Stimulated activated CD8-positive, alpha-beta memory T cell treated with anti-CD3 and anti-CD28 coated beads, Interleukin-15, amount 100 ng/mL, for 48 hours (primary cell): ENCODE results near the gene ZMYM2.
A peak's percentile ranks its signal among the peaks of the same experiment; 100 is the strongest.

Experiments used
- DNase-seq, 2 donors: peaks; one replicate each; pipeline ENCODE4 v3.0.0-alpha.2; 2020; ENCODE audit warnings: low read depth in 2 of 2

Gene ZMYM2

DNA sequence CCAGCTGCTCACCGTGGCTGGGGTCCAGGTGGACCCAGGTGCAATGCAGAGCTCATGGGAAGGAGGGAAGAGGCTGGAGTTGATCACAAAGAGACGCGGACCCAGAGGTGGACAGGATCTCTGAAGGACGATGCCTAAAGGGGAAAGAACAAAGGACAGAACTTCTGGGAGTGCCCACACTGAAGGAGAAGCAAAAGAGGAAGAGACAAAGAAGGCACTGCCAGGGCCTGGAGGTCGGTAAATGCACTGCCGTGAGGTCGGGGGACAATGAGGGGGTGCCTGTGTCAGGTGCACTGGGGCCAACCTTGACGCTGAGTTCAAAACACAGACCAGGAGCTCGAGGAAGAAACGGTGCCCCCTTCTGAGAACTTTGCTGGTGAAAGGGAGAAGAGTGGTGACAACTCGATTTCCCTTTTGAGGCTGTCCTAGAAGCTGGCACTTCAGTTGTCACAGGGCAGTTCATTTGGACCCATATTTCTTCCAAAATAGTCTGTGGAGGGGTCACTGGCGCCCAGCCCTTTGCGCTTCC is 146.7 kb downstream of the ZMYM2 start:
- DNase-seq = no peak

DNA sequence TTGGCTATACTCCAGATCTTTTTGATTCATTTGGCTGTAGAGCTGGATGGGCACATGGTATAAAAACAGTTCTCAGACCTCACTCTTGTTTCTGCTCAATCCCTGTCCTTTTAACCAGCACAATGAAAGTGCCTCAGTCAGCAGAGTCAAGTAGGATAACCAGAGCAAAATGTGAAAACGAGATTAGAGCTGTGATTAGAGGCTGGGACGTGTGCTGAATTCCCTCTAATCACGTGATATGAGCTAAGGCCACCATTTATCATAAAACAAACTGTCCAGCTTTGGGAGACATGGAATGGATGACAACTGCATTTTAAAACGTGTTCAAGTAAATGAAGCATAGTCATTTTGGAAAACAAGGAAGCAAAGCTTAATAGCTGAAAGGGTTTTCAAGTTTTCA is 148.2 kb downstream of the ZMYM2 start:
- no peak for DNase-seq

DNA sequence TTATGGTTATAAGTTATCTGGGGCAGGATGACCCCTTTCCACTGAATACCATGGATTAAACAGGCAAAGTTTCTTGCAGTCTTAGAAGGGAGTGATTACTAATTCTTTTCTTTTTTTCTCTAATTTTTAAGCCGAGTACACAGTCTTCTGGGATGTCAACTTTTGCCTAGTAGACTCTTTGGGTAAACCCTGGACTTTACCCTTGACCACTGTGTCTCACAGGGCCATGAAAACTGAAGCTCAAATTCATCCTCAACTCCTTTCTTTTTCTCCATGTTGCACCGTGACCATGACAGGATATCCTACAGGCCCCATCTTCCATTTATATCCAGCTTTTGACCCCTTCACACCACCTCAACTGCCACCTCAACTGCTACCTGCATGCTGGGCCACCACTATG is 150.5 kb downstream of the ZMYM2 start:
- no peak for DNase-seq

DNA sequence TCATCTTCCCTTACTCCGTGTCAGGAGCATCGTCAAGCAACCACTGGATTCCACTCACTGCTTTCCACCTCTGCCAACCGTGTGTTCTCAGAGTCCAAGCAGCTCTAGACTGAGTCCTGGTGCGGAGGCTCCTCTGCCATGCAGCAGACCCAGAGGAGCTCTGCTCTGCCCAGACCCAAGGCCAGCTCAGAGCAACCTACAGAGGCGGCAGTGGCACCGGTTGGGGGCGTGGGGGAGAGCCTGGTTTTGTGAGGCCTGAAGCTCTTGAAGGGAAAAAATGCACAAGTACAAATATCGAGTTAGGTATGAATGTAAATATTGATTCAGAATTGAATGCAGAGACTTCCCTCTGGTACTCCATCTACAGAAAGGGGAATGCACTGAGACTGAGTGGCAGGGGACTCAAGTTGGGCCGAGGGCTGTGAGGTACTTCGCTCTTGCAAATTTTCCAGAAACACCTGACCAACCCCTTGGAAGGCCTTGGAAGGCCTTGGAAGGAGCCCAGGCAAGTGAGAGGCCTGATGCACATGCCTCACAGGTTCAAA is 155.6 kb downstream of the ZMYM2 start:
- no peak for DNase-seq

DNA sequence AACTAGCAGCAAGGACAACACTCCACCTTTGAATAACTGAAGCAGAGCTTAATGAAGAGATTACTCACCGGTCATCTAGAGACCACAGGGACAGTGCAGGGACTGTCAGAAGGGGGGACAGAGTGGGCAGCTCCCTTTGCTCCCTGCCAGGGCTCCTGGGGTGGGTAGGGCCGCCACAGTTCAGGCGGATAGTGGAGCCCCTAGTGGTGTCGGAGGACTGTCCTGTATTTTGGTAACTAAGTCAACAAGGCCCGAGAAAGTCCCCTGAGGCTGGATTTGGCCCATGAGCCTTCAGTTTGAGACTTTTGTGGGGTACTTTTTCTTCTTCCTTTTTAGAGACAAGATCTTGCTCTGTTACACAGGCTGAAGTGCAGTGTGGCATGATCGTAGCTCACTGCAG is 157.7 kb downstream of the ZMYM2 start:
- no peak for DNase-seq

DNA sequence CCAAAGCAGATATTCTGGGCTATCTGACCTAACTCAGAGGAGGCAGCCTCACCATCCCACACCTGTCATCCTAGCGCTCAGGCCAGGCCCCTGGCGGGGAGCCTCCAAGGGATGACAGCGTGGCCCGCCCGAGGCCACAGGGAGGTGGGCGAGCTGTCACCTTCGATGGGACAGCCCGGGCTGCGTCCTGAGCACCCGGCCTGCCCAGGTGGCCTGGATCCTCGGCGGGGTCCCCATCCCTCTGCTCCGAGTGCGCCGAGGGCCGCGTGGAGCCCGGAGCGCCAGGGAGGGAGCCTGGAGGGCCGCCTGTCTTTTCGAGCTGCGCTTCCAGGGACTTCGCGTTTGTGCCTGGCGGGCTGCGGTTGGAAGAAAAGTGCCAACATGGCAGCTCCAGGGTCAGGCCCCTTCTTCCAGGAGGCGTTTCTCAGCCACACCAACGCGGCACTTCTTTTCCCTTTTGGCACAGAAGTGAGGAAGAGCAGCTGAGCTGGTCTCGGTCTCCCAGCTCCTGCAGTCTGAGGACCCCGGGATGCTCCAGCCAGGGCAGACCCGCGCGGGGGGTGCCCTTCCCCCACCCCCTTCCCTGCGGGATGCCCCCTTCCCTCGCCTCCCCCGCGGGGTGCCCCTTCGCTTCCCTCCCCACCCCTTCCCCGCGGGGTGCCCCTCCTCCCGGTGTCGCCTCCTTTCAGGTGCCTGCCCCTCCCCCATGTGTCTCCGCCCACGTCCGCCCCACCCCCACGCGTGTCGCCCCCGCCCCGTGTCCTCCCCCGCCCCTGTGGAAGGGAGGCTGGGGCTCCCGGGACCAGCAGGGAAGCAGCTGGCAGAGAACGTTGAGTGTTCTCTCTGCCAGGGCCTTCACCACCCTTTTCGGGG is 160.0 kb downstream of the ZMYM2 start:
- DNase-seq = no peak

DNA sequence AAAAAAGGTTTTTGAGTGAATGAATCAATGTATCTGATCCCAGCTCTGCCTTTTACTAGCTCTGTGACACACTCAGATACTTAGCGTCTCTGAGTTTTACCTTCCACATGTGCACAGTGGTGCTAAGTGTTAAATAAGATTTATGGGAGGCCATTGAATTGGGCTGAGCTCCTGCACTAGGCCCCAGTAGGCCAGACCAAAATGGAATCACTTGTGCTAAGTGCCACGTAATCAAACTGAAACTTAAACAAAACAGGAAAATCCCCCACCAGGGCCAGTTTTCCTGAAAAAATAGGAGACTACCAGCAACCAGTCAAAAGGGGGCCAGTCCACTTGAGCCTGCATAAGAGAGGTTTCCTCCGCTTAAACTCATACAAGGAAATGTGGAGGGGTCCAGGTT is 161.4 kb downstream of the ZMYM2 start:
- DNase-seq = no peak

DNA sequence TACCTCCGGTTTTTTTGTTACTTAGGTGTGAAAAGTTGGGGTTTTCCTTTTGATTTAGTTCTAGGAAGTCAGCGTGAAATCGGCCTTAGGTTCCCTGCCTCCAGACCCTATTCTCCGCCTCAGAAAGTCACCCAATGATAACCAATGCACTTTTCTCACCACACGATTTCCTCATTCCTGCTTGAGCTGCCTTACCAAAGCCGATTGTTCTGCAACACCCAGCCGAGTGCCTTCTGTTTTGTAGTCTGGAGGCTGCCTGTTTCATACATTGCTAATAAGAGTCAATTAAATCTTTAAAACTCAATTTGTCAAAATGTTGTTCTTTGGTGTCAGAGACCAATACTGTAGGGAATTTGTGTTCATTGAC is 162.6 kb downstream of the ZMYM2 start:
- DNase-seq = no peak

DNA sequence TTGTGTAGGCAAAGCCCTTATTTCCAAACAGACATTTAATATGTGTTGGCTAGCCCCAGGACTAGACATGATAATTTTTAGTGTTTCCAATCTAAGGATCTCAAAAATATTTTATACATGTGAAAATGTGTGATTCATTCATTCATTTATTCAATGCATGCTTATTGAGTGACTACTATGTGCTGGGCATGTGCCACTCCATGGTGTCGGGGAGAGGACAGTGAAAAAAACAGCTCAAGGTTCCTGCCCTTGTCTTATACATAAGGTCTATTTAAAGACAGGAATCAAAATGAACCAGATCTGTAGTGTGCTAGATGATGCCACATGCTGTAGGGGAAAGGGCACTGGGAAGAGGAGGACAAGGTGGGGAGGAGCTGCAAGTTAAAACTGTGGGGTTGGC is 165.8 kb downstream of the ZMYM2 start:
- no peak for DNase-seq

DNA sequence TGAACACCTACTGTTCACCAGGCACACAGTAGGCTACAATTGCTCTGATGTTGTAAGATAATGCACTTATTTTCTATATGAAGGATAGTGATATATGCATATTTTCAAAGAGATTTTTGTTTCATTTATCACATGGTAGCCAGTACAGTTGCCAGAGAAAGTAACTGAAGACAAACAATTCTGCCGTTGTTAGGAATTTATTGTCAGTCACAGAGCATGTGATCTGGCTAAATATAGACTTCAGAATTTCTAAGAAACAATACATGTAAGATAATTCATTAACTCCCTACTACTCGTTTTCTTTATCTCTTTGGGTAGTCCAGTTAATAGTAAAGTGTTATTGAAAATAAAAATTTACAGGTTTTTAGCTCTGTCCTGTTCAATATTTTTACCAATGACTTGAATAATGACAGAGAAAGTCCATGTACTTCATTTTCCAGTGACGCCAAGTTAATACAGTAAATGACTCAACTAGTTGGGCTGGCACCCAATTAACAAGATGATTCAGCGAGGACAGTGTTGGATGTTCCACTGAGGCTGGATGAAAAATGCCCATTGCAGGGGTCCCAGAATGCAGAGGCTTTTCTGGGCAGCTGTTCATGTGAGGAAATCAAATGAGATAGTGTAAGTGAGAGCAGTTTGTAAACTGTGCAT is 166.7 kb downstream of the ZMYM2 start:
- DNase-seq = no peak

DNA sequence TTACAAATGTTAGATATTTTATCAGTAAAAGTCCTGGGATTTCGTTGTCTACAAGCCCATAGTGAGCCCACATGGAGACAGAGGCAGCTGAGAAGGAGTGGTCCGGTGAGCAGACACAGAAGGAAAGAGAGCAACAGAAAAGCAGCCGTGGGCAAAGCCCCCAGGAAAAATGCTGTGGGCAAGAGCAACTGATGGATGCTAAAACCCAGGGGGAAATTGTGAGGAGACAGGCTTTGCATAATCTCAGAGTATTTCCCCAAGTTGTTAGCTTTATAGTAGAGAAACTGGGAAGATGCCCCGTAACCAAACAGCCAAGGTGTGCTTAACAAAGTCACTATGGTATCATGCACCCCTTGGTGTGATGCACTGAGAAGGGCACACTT is 167.2 kb downstream of the ZMYM2 start:
- no peak for DNase-seq

DNA sequence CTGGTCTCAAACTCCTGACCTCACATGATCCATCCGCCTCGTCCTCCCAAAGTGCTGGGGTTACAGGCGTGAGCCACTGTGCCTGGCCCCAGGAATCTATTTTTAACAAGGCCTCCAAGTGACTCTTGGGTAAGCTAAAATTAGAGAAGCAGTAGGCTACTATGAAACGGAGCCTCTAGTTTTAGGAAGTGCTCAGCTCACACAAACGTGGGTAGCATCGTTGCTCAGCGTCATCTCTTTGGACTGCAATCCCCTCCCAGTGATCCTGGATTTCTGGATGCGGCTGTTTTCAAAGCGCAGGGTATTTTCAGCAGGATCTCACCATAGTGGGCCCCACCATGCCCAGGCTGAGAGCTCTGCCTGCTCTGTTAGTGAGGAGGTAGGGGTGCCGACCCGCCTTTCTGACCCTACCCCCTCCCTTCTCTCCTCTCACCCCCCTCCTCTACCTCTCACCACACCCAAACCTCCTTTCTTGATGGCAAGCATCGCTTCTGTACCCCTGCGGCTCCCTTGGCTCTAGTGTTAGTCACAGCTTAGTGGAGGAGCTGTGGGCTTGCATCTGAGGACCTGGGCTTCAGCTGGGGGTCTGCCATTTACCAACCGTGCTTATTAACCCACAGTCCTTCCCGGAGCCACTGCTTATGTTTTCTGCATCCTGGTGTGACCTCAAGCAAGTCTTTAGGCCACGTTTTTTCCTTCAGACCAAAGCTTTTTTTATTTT is 168.2 kb downstream of the ZMYM2 start:
- no peak for DNase-seq

DNA sequence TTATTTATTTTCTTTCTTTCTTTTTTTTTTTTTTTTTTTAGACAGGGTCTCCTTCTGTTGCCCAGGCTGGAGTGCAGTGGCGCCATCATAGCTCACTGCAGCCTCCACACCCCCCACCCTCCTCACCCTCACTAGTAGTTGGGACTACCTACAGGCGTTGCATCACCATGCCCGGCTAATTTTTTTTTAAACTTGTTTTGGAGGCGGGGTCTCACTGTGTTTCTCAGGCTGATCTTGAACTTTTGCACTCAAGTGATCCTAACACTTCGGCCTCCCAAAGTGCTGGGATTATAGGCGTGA is 168.7 kb downstream of the ZMYM2 start:
- DNase-seq = no peak

DNA sequence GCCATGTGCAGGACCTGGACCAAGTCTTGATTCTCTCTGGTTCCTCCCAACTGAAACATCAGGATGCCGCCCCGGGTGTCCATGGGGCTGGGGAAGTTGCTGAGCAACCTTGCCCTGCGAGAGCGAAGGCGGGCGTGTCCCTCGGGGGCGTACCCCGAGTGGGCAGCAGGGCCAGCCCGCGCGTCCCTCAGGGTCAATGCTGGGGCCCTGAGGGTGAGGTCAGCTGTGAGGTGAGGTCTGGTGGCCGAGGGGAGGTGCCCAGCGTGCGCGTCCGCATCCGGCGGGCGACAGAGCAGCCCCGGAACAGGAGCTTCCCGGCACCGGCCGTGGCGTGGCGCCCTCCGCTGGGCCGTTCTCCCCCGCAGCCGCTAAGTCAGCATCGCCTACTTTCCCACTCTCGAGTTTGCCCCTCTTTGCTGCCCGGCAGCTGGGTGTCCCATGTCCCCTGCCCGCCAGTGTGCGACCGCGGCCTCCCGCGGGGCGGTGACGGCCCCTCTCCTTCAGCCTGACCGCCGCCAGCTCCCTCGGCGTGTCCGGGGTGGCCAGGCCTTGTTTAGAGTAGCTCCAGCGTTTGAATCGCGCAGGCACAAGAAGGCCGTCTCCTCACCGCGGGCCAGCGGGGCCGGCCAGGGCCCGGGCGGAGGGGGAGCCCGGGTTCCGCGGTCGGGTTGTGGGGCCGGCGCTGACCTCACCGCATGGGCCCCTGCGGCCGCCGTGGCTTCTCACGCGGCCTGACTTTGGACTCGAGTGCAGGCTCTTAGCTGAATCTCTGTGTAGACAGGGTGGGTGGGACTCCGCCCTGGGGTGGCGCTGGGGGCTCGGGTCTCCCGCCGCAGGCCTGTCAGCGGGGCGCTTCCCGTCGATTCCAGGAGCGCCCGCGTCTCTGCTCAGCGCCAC is 169.3 kb downstream of the ZMYM2 start:
- peak in 1 of 2 donors; percentile 10 for DNase-seq

DNA sequence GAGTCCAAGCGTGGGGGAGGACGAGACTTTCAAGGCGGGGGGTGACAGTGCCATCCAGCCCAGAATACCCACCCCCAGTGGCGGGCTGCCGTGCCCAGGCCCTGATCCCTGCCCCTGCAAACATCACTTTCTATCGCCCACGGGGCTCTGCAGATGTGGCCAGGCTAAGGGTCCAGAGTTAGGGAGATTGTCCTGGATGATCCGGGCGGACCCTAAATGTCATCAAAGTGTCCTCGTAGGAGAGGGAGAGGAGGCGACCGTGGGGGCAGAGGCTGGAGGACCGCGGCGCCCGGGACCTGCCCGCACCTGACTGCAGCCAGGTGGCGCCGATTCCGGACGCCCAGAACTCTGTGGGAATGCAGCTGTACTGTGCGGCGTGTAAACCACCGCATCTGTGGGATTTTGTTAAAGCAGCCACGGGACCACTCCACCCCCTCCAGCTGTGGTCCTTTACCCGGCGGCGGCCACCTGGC is 170.0 kb downstream of the ZMYM2 start:
- no peak for DNase-seq

DNA sequence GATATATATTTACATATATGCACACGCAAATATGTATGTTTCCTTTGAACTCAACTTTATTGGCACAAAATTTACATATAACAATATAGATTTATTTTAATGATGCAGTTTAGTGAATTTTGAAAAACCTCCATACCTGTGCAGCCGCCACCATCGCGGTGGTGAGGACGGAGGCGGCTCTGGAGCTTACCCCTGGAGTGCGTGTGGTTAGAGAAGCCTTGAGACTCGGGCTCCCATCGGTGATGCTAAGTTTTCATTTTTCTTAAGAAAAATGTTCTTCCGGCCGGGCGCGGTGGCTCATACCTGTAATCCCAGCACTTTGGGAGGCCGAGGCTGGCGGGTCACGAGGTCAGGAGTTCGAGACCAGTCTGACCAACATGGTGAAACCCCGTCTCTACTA is 170.5 kb downstream of the ZMYM2 start:
- no peak for DNase-seq

DNA sequence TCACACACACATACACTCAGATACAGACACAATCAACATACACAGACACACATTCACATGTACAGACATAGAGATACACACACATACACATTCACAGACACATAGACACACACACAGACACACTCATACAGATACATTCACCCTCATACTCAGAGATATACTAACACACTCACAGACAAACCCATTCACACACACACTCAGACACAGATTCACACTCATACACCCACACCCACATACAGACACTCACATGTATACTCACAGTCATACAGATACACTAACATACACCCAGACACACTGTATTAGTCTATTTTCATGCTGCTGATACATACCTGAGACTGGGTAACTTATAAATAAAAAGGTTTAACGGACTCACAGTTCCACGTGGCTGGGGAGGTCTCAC is 171.5 kb downstream of the ZMYM2 start:
- DNase-seq = no peak

DNA sequence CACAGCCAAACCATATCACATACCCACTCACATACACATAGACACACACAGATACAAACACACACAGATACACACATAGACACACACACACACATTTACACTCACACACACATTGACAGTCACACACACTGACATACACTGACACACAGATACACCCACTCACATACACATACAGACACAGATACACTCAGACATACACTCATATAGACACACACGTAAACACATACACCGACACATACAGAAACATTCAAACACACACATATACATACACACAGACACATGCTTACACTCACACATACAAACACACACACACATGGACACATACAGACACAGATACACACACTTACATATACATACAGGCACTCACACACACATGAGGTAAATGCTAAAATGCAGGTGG is 172.1 kb downstream of the ZMYM2 start:
- no peak for DNase-seq

DNA sequence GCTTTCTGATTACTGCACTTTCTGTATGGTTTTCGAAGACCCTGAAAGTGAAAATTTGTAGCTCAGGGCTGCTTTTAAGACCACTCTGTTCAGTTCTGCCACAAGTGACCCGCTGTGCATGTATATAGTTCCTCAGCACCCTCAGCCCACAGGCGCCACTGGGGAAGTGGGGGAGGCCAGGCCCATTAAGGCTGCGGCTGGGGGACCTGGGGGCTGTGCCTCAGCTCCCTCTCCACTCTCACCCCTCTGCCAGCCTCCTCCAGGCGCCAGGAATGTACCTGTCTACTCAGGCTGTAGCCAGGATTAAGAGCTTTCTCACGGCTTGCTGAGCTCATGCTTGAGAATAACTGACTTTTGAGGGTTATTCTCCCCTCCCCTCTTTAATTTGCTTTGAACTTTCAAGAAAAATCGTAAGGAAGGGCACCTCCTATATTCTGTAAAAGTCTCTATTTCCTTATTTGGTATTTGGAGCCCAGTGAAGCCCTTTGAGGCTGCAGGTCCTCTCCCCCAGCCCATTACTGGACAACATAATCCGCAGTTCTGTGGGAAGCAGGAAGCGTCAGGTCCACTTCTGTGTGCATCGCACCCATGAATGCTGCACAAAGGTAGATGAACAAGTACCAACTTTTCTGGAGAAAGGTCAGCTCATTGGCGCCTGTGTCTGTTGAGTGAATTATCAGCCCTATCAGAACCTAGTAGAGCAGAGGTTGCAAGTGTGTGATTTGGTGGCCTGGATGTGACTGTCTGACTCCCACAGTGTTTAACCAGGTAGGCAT is 172.7 kb downstream of the ZMYM2 start:
- no peak for DNase-seq

DNA sequence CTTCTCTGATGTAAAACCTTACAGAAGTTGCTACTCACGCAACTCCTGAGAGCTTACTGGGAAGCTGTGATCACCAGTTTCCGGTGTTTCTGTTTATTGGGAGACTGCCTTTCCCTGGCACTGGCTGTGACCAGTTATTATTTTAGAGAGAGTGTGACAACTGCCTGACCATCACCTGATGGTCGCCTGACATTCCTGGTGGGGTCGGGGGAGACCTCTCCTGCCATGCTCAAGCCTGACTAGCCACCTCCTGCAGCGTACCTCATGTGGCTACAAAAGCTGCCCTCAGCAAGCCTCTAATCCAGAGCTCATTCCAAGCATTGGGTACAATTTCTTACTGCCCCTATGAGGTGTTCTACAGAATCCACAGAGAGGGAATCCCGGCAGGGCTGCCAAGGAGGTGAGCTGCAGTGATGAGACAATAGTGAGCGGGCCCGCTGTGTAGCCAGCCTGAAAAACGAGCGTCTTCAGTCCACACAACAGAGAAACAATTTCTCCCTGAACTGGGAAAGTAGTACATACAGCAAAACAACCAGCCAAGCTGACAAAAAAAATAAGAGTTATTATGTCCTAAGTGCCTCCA is 173.6 kb downstream of the ZMYM2 start:
- DNase-seq = no peak
